Activated CD4-positive, CD25-positive, alpha-beta regulatory T cell (primary cell): ENCODE results near the gene SLC47A1.

Experiments
- DNase-seq, 4 experiments: peaks; one replicate each; lab custom pipeline; 2025; lab: John Stamatoyannopoulos, UW

Gene SLC47A1

GRCh38 chr17:19592316-19592715 lies 58.7 kb downstream of the SLC47A1 start:
- no peak for DNase-seq

GRCh38 chr17:19596869-19597268 lies 63.2 kb downstream of the SLC47A1 start:
- DNase-seq, result no peak

DNA sequence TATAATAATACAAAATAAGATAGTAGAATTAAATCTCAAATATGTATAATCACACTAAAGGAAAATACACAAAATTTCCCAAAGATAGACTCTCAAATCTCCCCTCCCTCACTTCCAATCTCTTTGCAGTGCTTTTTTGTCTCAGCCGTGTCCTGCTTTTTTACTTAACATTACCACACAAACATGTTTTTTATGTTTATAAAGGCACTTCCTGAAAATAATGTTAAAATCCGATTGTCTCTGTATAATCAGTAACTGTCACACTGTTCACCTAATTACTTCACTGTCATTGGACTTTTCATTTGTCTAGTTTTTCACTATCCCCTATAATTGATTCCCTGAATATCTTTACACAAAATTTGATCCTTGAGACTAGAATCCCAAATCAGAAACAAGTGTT lies 76.7 kb downstream of the SLC47A1 start:
- no peak for DNase-seq

GRCh38 chr17:19610879-19611278 lies 77.2 kb downstream of the SLC47A1 start:
- DNase-seq, result no peak

DNA sequence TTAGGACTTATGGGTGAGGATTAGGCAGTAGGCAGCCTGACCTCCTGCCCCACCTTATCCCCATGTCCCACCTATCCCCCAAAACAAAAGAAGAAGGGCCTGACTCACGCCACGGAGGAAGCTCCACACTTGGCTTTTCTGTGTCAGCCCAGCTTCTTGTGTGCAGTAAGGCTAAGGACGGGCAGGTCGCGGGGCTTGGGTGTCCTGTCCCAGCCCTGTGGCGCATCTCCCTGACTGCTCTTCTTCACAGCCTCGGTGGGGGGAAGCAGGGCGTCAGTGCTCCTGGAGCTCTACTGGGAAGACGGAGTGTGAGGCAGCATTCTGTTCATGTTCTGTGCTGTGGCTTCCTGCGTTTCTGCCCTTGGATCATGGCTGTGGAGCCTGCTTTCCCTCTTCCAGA lies 80.3 kb downstream of the SLC47A1 start:
- DNase-seq, result no peak

DNA sequence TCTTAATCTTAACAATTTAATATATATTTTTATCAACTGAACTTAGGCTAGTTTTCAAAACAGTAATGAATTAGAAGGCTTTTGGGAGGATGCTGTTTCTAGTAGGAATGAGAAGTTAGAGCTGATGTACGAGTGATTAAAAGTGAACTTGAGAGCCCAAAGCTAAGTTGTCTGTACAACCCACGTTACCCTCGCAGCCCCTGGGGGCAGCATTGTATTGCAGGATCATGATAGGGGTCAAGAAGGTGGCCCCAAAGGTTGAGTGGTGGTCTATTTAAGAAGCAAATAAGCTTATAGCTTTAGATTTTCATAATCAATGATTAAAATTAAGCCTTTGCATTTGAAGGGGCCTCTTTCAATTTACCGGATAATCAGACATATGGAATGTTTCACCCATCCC lies 81.2 kb downstream of the SLC47A1 start:
- DNase-seq, result no peak

GRCh38 chr17:19618015-19618414 lies 84.4 kb downstream of the SLC47A1 start:
- DNase-seq, result no peak

GRCh38 chr17:19619705-19620325 lies 86.2 kb downstream of the SLC47A1 start:
- no peak for DNase-seq

- DNase-seq, result no peak
Measured at GRCh38 chr17:19621697-19622096, 88.0 kb downstream of the SLC47A1 start.

DNA sequence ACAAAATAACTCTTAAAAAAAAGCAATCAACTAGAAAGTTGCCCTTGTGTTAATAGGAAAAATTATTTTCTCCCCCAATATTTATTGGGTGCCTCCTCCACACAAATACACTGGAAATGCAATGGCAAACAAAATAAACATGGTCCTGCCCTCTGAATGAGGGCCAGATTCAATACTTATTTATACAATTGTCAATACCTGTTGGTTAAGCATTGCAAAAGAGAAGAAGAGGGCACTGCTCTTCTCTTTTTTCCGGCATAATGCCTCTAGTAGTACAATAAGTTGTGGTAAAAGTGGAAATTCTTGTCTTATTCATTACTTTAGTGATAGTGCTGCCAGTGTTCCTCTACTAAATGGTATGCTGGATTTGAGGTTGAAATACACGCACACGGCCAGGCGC lies 92.4 kb downstream of the SLC47A1 start:
- no peak for DNase-seq
